Measurements from ENCODE around the gene PCDHGA11.

GRCh38 chr5:141374627-141375026 lies 46.2 kb upstream of the PCDHGA11 start:
- TF ChIP-seq CTCF (IDR thresholded peaks at IDR 0.05; ENCODE audit: low read depth, low read length) (no peak), EZH2phosphoT487 (IDR thresholded peaks at IDR 0.05; ENCODE audit: low read depth) (no peak)
